A673 (cell line): ENCODE results near the gene SWI5.

Experiments used
- CTCF ChIP-seq: fragments of 300-800, 200-600 bp; sonication (generic); conservative IDR thresholded peaks from 2 replicates; pipeline ENCODE4 v1.5.1; 2017; ENCODE audit warnings: low read depth, mild to moderate bottlenecking, antibody characterized with exemption, low read length, moderate library complexity, mixed read lengths
- EZH2 ChIP-seq: fragments of 200-600 bp; sonication (generic); IDR thresholded peaks from 2 replicates; pipeline ENCODE4 v1.6.1; 2017; ENCODE audit warnings: borderline replicate concordance, low read depth, mild to moderate bottlenecking, mixed read lengths, antibody characterized with exemption, low read length; ENCODE audit not compliant: poor library complexity, severe bottlenecking

- no peak for TF ChIP-seq CTCF
- TF ChIP-seq EZH2: no peak
These were observed 32.7 kb upstream of the SWI5 start for GRCh38 chr9:128243215-128244018.
